GM06990 (cell line): ENCODE results near the gene MAP2.

Experiments
- DNase-seq: peaks from one replicate; pipeline ENCODE4 v3.0.0-alpha.2; 2011; ENCODE audit not compliant: insufficient read length; ENCODE audit errors: extremely low read depth
- H3K27me3 ChIP-seq: replicated peaks from 2 replicates; pipeline ENCODE4 v1.6.0; 2011; ENCODE audit warnings: low read length; ENCODE audit not compliant: control insufficient read depth, insufficient read depth
- H3K36me3 ChIP-seq: 2 replicates; pipeline ENCODE4 v1.5.1; 2011; ENCODE audit warnings: low read length; ENCODE audit not compliant: control insufficient read depth, insufficient read depth
- H3K4me3 ChIP-seq: replicated peaks from 2 replicates; pipeline ENCODE4 v1.5.1; 2011; ENCODE audit warnings: low read depth, mild to moderate bottlenecking, control low read depth, low read length
- CTCF ChIP-seq: IDR thresholded peaks from 2 replicates; pipeline ENCODE4 v1.5.1; 2011; ENCODE audit warnings: low read length, control low read depth, mild to moderate bottlenecking, inconsistent platforms; ENCODE audit not compliant: insufficient read depth, poor library complexity, severe bottlenecking

The MAP2 gene

GRCh38 chr2:209387389-209387788 lies 36.5 kb upstream of the MAP2 start:
- no peaks in the 10 kb centered on the region for H3K27me3 ChIP-seq
- no peak for DNase-seq

GRCh38 chr2:209388446-209389037 lies 35.3 kb upstream of the MAP2 start:
- H3K36me3 ChIP-seq = no peaks in the 10 kb centered on the region
- H3K27me3 ChIP-seq = no peaks in the 10 kb centered on the region
- no peak overlapping the region for H3K4me3 ChIP-seq
- TF ChIP-seq CTCF = no peak
- no peak for DNase-seq

More at GRCh38 chr2:209387389-209387788, 36.5 kb upstream of the MAP2 start:
- no peak overlapping the region for H3K4me3 ChIP-seq
- H3K36me3 ChIP-seq = no peaks in the 10 kb centered on the region
- TF ChIP-seq CTCF = no peak

- TF ChIP-seq CTCF = no peak
- Histone ChIP-seq H3K36me3 (no peaks in the 10 kb centered on the region), H3K27me3 (no peaks in the 10 kb centered on the region), H3K4me3 (no peak overlapping the region)
- no peak for DNase-seq
Measured at GRCh38 chr2:209389171-209389618, 34.7 kb upstream of the MAP2 start.

- Histone ChIP-seq H3K27me3 (no peaks in the 10 kb centered on the region), H3K4me3 (no peak overlapping the region), H3K36me3 (no peaks in the 10 kb centered on the region)
- no peak for TF ChIP-seq CTCF
- no peak for DNase-seq
Measured at GRCh38 chr2:209390839-209391238, 33.0 kb upstream of the MAP2 start.

GRCh38 chr2:209391776-209392401 lies 32.0 kb upstream of the MAP2 start:
- DNase-seq = no peak
- TF ChIP-seq CTCF = no peak
- no peaks in the 10 kb centered on the region for H3K27me3 ChIP-seq

More at GRCh38 chr2:209391776-209392401, 32.0 kb upstream of the MAP2 start:
- H3K4me3 ChIP-seq = no peak overlapping the region
- H3K36me3 ChIP-seq = no peaks in the 10 kb centered on the region
